Astrocyte of the spinal cord (primary cell): Measurements from ENCODE around the gene MYL6B.

ENCODE experiments used
- DNase-seq: peaks from one replicate; pipeline ENCODE4 v3.0.0; 2011; ENCODE audit warnings: low read depth, low spot score
- H3K4me3 ChIP-seq: 2 replicates; pipeline ENCODE4 v1.5.1; 2011; ENCODE audit warnings: low read depth, mild to moderate bottlenecking, low read length, moderate library complexity
- in situ Hi-C: cut with HindIII; loops from 2 replicates; pipeline ENCODE4 v1.10.0; 2017; ENCODE audit warnings: low sequenced_read_pairs
- TF ChIP-seq, protein P1 (sequence below): IDR thresholded peaks from 2 replicates; pipeline ENCODE4 v1.5.1; 2012; ENCODE audit warnings: low read depth, mild to moderate bottlenecking, low read length, inconsistent platforms

The MYL6B gene

DNA sequence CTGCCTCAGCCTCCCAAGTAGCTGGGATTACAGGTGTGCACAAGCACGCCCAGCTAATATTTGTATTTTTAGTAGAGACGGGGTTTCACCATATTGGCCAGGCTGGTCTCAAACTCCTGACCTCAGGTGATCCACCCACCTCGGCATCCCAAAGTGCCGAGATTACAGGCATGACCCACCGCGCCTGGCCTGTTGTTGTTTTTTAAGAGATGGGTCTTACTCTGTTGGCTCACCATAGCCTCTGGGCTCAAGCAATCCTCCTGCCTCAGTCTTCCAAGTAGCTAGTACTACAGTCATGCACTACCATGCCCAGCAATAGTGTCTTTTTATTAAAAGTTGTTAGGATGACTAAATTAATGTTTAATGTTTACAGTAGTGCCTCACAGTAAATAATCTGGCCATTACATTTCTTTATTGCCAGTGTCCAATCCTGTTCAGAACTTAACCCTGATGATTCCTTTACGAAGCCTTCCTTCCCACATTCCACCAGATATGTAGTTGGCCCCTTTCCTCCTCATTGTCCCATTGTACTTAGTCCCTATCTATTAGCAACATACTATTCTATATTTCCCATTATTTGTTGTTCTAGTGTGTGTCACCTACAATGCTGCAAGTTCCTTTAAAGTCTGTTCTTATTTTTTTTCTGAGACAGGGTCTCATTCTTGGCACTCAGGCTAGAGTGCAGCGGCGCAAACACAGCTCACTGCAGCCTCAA lies 45.7 kb downstream of the MYL6B start:
- no peak for DNase-seq
- TF ChIP-seq, protein P1, sequence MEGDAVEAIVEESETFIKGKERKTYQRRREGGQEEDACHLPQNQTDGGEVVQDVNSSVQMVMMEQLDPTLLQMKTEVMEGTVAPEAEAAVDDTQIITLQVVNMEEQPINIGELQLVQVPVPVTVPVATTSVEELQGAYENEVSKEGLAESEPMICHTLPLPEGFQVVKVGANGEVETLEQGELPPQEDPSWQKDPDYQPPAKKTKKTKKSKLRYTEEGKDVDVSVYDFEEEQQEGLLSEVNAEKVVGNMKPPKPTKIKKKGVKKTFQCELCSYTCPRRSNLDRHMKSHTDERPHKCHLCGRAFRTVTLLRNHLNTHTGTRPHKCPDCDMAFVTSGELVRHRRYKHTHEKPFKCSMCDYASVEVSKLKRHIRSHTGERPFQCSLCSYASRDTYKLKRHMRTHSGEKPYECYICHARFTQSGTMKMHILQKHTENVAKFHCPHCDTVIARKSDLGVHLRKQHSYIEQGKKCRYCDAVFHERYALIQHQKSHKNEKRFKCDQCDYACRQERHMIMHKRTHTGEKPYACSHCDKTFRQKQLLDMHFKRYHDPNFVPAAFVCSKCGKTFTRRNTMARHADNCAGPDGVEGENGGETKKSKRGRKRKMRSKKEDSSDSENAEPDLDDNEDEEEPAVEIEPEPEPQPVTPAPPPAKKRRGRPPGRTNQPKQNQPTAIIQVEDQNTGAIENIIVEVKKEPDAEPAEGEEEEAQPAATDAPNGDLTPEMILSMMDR = no peak
- in situ Hi-C loops = no loop called here
- H3K4me3 ChIP-seq = no peak overlapping the region

DNA sequence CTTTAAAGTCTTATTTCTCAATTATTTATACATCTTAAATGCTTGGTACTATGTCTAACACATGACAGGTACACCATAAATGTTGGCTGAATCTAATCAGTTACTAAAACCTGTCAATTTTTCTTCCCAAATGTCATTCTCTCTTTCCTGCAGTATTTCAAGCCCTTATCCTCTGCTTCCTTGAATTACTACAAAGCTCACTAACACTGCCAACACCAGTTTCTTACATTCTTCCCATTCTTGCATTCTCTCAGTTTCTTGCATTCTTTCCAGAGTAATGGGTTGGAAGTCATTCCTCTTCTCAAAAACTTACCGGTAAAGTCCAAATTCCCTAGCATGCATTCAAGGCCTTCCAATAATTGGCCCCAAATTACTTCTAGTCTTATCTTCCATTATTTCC lies 46.4 kb downstream of the MYL6B start:
- TF ChIP-seq, protein P1 = no peak

DNA sequence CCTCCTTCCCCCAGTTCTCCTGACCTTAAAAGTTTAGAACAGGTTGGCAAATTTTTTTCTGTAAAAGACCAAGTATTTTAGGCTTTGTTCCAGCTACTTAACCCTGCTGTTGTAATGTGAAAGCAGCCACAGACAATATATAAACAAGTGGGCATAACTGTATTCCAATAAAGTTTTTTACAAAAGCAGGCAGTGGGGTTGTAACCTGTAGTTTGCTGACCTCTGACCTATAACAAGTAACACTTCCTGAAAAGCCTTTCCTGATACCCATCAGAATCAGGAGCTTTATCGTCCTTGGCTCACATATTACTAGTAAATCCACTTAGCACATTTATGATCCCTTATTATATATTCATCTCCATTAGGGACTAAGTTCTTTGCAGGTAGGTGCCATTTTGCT lies 50.0 kb downstream of the MYL6B start:
- in situ Hi-C loops = no loop called here
- H3K4me3 ChIP-seq = no peak overlapping the region
- DNase-seq = no peak
- TF ChIP-seq, protein P1 = no peak

More for the DNA sequence above, 46.4 kb downstream of the MYL6B start:
- H3K4me3 ChIP-seq = no peak overlapping the region
- no peak for DNase-seq
- in situ Hi-C loops = no loop called here

DNA sequence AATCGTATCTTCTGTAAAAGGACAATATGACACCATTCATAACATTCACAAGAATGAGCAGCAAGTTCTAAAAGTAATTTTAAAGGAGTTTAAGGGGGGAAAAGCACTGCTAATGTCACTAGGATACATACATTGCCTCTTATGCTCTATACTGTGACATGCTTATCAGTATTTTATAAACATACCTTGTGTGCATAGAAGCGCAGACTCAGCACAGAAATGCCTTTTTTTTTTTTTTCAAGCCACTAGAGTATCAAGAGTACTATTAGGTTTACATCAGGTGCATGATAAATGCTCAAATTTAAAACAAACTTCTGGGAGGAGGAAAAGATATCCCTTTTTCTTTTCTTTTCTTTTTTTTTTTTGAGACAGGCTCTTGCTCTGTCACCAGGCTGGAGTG lies 50.5 kb downstream of the MYL6B start:
- TF ChIP-seq, protein P1 = no peak
- no peak overlapping the region for H3K4me3 ChIP-seq
- no peak for DNase-seq
- in situ Hi-C loops = no loop called here

DNA sequence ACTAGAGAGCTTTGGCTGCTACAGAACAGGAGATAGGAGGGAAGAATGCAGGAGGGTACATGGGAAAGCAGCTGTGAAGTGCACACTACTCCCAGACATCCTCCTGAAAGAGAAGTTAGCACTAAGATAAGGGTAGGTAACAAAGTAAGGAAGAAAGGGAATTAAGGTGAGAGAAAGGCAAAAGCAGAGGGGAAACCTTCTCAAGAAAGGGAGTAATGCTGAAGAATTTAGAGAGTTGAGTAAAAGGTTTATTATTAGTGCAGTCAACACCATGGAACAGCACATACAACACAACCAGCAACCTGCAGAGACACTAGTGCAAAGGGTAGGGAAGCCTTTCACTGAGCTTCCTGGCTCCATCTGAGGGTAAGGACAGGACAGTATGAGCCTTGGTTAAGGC lies 51.9 kb downstream of the MYL6B start:
- TF ChIP-seq, protein P1 = no peak
- DNase-seq = no peak
- no peak overlapping the region for H3K4me3 ChIP-seq
- in situ Hi-C loops = no loop called here

DNA sequence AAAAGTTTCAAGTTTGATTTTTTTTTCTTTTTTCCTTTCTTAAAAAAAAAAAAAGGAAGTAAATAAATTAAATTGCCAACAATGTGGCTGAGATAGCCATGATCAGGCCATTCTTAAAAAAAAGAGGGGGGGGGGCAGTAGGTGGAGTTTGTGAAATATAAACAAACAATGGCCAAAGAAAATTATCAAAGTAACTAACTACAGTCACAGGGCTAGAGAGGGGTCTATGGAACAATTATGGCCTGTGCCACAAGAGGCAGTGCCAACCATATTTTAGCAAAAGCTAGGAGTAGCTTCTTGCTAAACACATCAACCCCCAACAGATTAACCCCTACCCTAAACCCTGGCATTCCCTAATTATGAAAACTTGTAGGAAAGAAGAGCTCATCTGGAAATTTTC lies 53.1 kb downstream of the MYL6B start:
- H3K4me3 ChIP-seq = no peak overlapping the region
- no peak for DNase-seq
- in situ Hi-C loops = no loop called here
- TF ChIP-seq, protein P1 = no peak
